ENCODE data around the gene C6orf47. TPM values are rescaled to one million over a fixed set of nuclear protein-coding genes. Genes with fewer than 3 reads are reported as not detected.

Gene C6orf47
- total and polyA plus RNA-seq, 2 donors (not counting 3 experiments of a cell fraction or from before 2014, with no cell fraction given) = 5.8 to 12.8 TPM

- Histone ChIP-seq H3K9me3 (replicated peaks; ENCODE audit: control insufficient read depth, insufficient read depth, low read length) (no peaks in the 10 kb centered on the region), H3K4me1 (ENCODE audit: control insufficient read depth, extremely low read depth, insufficient read depth, low read length) (peaks cover 24% of the 10 kb centered on the region), H3K9me1 (replicated peaks; ENCODE audit: control insufficient read depth, extremely low read depth, insufficient read depth, low read length) (no peaks in the 10 kb centered on the region), H3K36me3 (ENCODE audit: control insufficient read depth in 2 of 2, extremely low read depth in 1 of 2, insufficient read depth in 2 of 2, low read length in 2 of 2) (peaks cover 25 to 31% of the 10 kb centered on the region in 2 experiments), H3K27me3 (ENCODE audit: control insufficient read depth in 2 of 2, insufficient read depth in 2 of 2, low read length in 2 of 2) (no peaks in the 10 kb centered on the region), H3K79me2 (ENCODE audit: control insufficient read depth, insufficient read depth, low read length) (peaks cover 32% of the 10 kb centered on the region), H3K4me3 (replicated peaks in 1 of 3; ENCODE audit: insufficient read depth in 1 of 3, low read depth in 1 of 3, low read length in 3 of 3) (peak overlapping the region; percentile 70 to 94 (median 72)), H4K20me1 (replicated peaks; ENCODE audit: control insufficient read depth, extremely low read depth, insufficient read depth, low read length) (no peaks in the 10 kb centered on the region), H3K9ac (replicated peaks; ENCODE audit: extremely low read depth, insufficient read depth, low read length) (peak overlapping the region; percentile 68), H2AFZ (ENCODE audit: low read depth, low read length) (peak overlapping the region; percentile 60), H3K4me2 (ENCODE audit: insufficient read depth, low read length) (peak overlapping the region; percentile 81), H3K27ac (ENCODE audit: insufficient read depth, low read depth, low read length) (peak overlapping the region; percentile 45)
- no TSS peak for BruUV-seq (replicated peaks)
- intact Hi-C loops (cut with micrococcal nuclease) = loop anchor here (2.0 to 10.0 kb wide), 3 partner anchors 14 to 528 kb away; partner anchors contain the start of genes GPSM3, LY6G5C and PBX2
- ChIA-PET CTCF (no interaction called here), POLR2A (no interaction called here)
- FAIRE-seq = no peak
- dilution Hi-C loops (cut with MboI; ENCODE audit: extremely low pct_ligation_motif_present, low sequenced_read_pairs) = no loop called here
- no peak for DNase-seq (ENCODE audit: low read depth, low spot score)
- no peak for TF ChIP-seq POLR2A (IDR thresholded peaks at IDR 0.05; ENCODE audit: low read depth, low read length)
- no peak for TF ChIP-seq FOS (IDR thresholded peaks at IDR 0.05; ENCODE audit: borderline replicate concordance, insufficient read depth, low read length)
- no peak for TF ChIP-seq JUN (IDR thresholded peaks at IDR 0.05; ENCODE audit: borderline replicate concordance, insufficient read depth, insufficient read length, low read depth)
Observed at GRCh38 chr6:31666337-31666965, 5.9 kb upstream of the C6orf47 start.

DNA sequence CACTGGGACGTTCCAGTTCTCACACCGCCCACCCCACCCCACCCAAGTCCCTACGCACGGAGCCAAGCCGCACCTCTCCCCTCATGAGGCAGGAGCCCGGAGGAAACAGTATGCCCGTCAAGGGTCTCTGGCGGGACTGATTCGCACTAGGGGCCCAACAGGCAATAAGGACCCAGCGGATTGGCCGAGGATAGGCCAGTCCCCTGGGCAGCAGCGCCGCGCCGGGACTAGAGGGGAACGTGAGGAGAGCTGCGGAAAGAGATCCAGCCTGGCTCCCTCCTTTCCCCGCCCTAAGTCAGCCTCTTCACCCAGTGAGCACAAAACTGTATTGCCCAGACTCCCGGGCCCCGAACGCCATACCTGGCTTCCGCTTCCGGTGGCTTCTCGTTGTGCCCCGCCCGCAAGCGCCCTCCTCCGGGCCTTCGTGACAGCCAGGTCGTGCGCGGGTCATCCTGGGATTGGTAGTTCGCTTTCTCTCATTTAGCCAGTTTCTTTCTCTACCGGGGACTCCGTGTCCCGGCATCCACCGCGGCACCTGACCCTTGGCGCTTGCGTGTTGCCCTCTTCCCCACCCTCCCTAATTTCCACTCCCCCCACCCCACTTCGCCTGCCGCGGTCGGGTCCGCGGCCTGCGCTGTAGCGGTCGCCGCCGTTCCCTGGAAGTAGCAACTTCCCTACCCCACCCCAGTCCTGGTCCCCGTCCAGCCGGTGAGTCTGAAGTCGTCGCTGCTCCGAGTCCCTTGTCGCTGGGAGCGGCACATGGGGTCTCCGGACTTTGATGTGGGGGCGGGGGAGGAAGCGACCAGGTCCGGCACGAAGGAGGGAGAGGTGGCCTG lies 5.1 kb upstream of the C6orf47 start, which contains the start of gene CSNK2B:
TSS of gene CSNK2B (plus strand) at position 580 of the 836 bp plus-strand sequence. CDS start 752 bp downstream, outside the sequence.
- BruUV-seq (replicated peaks) = no TSS peak
- Histone ChIP-seq H3K4me1 (ENCODE audit: control insufficient read depth, extremely low read depth, insufficient read depth, low read length) (peaks cover 28% of the 10 kb centered on the region), H3K9me3 (replicated peaks; ENCODE audit: control insufficient read depth, insufficient read depth, low read length) (no peaks in the 10 kb centered on the region), H3K4me2 (ENCODE audit: insufficient read depth, low read length) (peak within 1 kb of the TSS; percentile 86), H3K4me3 (replicated peaks in 1 of 3; ENCODE audit: insufficient read depth in 1 of 3, low read depth in 1 of 3, low read length in 3 of 3) (peak within 1 kb of the TSS; percentile 70 to 94 (median 72)), H3K9ac (replicated peaks; ENCODE audit: extremely low read depth, insufficient read depth, low read length) (peak within 1 kb of the TSS; percentile 79), H3K36me3 (ENCODE audit: control insufficient read depth in 2 of 2, extremely low read depth in 1 of 2, insufficient read depth in 2 of 2, low read length in 2 of 2) (peaks cover 21 to 24% of the 10 kb centered on the region in 2 experiments), H3K27ac (ENCODE audit: insufficient read depth, low read depth, low read length) (peak within 1 kb of the TSS; percentile 77), H3K79me2 (ENCODE audit: control insufficient read depth, insufficient read depth, low read length) (peaks cover 32% of the 10 kb centered on the region), H2AFZ (ENCODE audit: low read depth, low read length) (peak within 1 kb of the TSS; percentile 60), H4K20me1 (replicated peaks; ENCODE audit: control insufficient read depth, extremely low read depth, insufficient read depth, low read length) (no peaks in the 10 kb centered on the region), H3K27me3 (ENCODE audit: control insufficient read depth in 2 of 2, insufficient read depth in 2 of 2, low read length in 2 of 2) (no peaks in the 10 kb centered on the region), H3K9me1 (replicated peaks; ENCODE audit: control insufficient read depth, extremely low read depth, insufficient read depth, low read length) (no peaks in the 10 kb centered on the region)
- POLR2A ChIA-PET = interaction anchor here (0.6 to 1.2 kb wide), 6 partner anchors 13 to 162 kb away, joined by 3 to 5 read pairs (median 4); partner anchors contain the start of genes ABHD16A, BAG6, HSPA1B and NFKBIL1
- CTCF ChIA-PET = interaction anchor here (1.3 to 1.7 kb wide), 2 partner anchors 26 to 141 kb away, joined by 4 read pairs; partner anchors contain the start of gene LSM2
- DNase-seq (ENCODE audit: low read depth, low spot score) (peak; percentile 97), FAIRE-seq (peak; percentile 99)
- dilution Hi-C loops (cut with MboI; ENCODE audit: extremely low pct_ligation_motif_present, low sequenced_read_pairs) = no loop called here
- intact Hi-C loops (cut with micrococcal nuclease) = loop anchor here (1.0 to 10.0 kb wide), 7 partner anchors 13 to 529 kb away; partner anchors contain the start of genes ATP6V1G2, BAG6, GPSM3 and LY6G5C
- TF ChIP-seq POLR2AphosphoS5 (IDR thresholded peaks at IDR 0.05; ENCODE audit: insufficient read depth, low read depth, low read length) (peak; percentile 80), GATA2 (IDR thresholded peaks at IDR 0.05; ENCODE audit: insufficient read depth, insufficient read length, low read depth, low read length) (no peak), FOS (IDR thresholded peaks at IDR 0.05; ENCODE audit: borderline replicate concordance, insufficient read depth, low read length) (no peak), MYC (IDR thresholded peaks at IDR 0.05; ENCODE audit: low read depth, low read length) (no peak), MAX (IDR thresholded peaks at IDR 0.05; ENCODE audit: insufficient read depth, insufficient read length) (no peak), POLR2A (IDR thresholded peaks at IDR 0.05; ENCODE audit: low read depth, low read length) (peak; percentile 54)
- TF ChIP-seq, protein P1, sequence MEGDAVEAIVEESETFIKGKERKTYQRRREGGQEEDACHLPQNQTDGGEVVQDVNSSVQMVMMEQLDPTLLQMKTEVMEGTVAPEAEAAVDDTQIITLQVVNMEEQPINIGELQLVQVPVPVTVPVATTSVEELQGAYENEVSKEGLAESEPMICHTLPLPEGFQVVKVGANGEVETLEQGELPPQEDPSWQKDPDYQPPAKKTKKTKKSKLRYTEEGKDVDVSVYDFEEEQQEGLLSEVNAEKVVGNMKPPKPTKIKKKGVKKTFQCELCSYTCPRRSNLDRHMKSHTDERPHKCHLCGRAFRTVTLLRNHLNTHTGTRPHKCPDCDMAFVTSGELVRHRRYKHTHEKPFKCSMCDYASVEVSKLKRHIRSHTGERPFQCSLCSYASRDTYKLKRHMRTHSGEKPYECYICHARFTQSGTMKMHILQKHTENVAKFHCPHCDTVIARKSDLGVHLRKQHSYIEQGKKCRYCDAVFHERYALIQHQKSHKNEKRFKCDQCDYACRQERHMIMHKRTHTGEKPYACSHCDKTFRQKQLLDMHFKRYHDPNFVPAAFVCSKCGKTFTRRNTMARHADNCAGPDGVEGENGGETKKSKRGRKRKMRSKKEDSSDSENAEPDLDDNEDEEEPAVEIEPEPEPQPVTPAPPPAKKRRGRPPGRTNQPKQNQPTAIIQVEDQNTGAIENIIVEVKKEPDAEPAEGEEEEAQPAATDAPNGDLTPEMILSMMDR (IDR thresholded peaks at IDR 0.05; ENCODE audit: extremely low read depth in 1 of 2, insufficient read depth in 1 of 2, low read depth in 1 of 2, low read length in 2 of 2) = peak in 1 of 2 donors; percentile 13

Measured in endothelial cell of umbilical vein (primary cell).